Transverse colon (tissue), 4 donors: ENCODE measurements around the gene STMND1. TPM values are rescaled to one million over a fixed set of nuclear protein-coding genes. Genes with fewer than 3 reads are reported as not detected.

Source experiments
- DNase-seq: peaks from one replicate; pipeline ENCODE4 v3.0.0-alpha.2; 2019
- H3K27ac ChIP-seq, 4 donors: fragments of 200-600 bp; sonication (generic); 2 replicates each; pipeline ENCODE4 v1.5.1; 2016 to 2018; ENCODE audit warnings: inconsistent platforms in 4 of 4
- H3K27me3 ChIP-seq: fragments of 200-600 bp; sonication (generic); 2 replicates; pipeline ENCODE4 v1.5.1; 2017; ENCODE audit warnings: inconsistent platforms
- H3K36me3 ChIP-seq, 4 donors: fragments of 200-600 bp; sonication (generic); 2 replicates each; pipeline ENCODE4 v1.5.1; 2017 to 2019; ENCODE audit warnings: inconsistent platforms in 4 of 4
- H3K4me1 ChIP-seq, 4 donors: fragments of 200-600 bp; sonication (generic); 2 replicates each; pipeline ENCODE4 v1.5.1; 2017 to 2020; ENCODE audit warnings: inconsistent platforms in 4 of 4
- H3K4me3 ChIP-seq, 4 donors: fragments of 200-600 bp; sonication (generic); 1 replicate in 1 of 4; 2 replicates in 3 of 4; pipeline versions ENCODE4 v1.5.1 to v1.6.1; 2017 to 2019; ENCODE audit warnings: inconsistent platforms in 4 of 4
- H3K9me3 ChIP-seq, 2 donors: fragments of 200-600 bp; sonication (generic); 2 replicates each; pipeline ENCODE4 v1.5.1; 2017 to 2019; ENCODE audit warnings: inconsistent platforms in 2 of 2
- EP300 ChIP-seq: sonication (generic); formaldehyde crosslinking; IDR thresholded peaks from one replicate; pipeline ENCODE4 v1.6.1; 2017; ENCODE audit warnings: antibody characterized with exemption, low read depth
- POLR2A ChIP-seq: fragments of 450-650 bp; IDR thresholded peaks from one replicate; pipeline ENCODE4 v1.6.1; 2016; ENCODE audit warnings: antibody characterized with exemption, mild to moderate bottlenecking, moderate library complexity
- POLR2AphosphoS5 ChIP-seq, 3 donors: sonication (generic); formaldehyde crosslinking; IDR thresholded peaks; one replicate each; pipeline ENCODE4 v1.6.1; 2016; ENCODE audit warnings: antibody characterized with exemption in 3 of 3
- WGBS, 2 donors: methylation state at CpG; one replicate each; pipeline ENCODE4 v1.1.5; 2018; ENCODE audit warnings: low coverage in 1 of 2; 5-methylcytosine and 5-hydroxymethylcytosine counted together
- in situ Hi-C, 4 donors: fragments of 200-750 bp; cut with MboI; loops; one replicate each; pipeline versions ENCODE4 v1.15.0 to v1.15.1; 2017; ENCODE audit warnings: low sequenced_read_pairs in 3 of 4, low pct_ligation_motif_present in 1 of 4, low pct_unique_long_range_greater_than_20kb in 1 of 4
- intact Hi-C: fragments of 100-400 bp; cut with DNase I; formaldehyde crosslinking; loops from one replicate; pipeline ENCODE4 v1.15.1; 2023; ENCODE audit warnings: low total_unique reads
- total RNA-seq, 4 donors: library from RNA; depleted of rRNA; stranded (reverse); fragments of >200 nt; gene quantifications; one replicate each; pipeline ENCODE4 v1.1.0, GENCODE V29; 2016
- TF ChIP-seq, protein P1 (sequence below), 5 experiments: fragments of 200-600 bp in 3 of 5; fragments of 450-650 bp in 2 of 5; sonication (generic) in 3 of 5; IDR thresholded peaks; 1 replicate in 2 of 5; 2 replicates in 3 of 5; pipeline ENCODE4 v1.5.1; 2016 to 2017; ENCODE audit warnings: antibody characterized with exemption in 5 of 5, inconsistent platforms in 3 of 5, mild to moderate bottlenecking in 2 of 5, moderate library complexity in 1 of 5

The STMND1 gene
- total RNA-seq, 4 donors from 2014 or later: 1.1 to 9.3 (median 1.1) TPM; not detected in 1

DNA sequence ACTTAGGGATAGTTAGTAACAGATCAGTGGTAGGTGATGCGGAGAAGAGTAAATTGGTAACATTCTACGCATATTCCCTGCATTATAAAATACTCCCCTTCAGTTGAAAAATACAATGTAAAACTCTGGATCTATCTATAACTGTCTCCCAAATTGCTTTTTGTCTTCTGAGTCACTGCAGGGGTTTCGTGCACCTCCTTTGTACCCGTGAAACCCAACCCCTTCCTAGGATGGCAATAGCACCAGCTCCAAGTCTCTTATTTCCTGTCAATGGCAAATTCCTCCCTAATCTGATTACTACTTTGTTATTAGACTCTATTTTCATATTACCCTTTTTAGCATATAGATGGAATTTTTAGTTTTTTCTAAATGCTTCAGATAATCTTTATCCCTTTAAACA, 20.6 kb upstream of the STMND1 start:
- intact Hi-C loops: loop anchor here (10.0 kb wide), 1 partner anchor 306 kb away; no protein-coding TSS in a partner anchor
- no peak for DNase-seq
- H3K9me3 ChIP-seq: no peaks in the 10 kb centered on the region
- H3K27ac ChIP-seq: no peak overlapping the region
- 67 to 84% methylated on average over 4 of the region's 4 CpGs for WGBS, 2 donors
- in situ Hi-C loops: no loop called here
- TF ChIP-seq EP300: no peak
- no peak for TF ChIP-seq POLR2A
- no peak for TF ChIP-seq POLR2AphosphoS5 (IDR thresholded peaks at IDR 0.05)
- TF ChIP-seq, protein P1, sequence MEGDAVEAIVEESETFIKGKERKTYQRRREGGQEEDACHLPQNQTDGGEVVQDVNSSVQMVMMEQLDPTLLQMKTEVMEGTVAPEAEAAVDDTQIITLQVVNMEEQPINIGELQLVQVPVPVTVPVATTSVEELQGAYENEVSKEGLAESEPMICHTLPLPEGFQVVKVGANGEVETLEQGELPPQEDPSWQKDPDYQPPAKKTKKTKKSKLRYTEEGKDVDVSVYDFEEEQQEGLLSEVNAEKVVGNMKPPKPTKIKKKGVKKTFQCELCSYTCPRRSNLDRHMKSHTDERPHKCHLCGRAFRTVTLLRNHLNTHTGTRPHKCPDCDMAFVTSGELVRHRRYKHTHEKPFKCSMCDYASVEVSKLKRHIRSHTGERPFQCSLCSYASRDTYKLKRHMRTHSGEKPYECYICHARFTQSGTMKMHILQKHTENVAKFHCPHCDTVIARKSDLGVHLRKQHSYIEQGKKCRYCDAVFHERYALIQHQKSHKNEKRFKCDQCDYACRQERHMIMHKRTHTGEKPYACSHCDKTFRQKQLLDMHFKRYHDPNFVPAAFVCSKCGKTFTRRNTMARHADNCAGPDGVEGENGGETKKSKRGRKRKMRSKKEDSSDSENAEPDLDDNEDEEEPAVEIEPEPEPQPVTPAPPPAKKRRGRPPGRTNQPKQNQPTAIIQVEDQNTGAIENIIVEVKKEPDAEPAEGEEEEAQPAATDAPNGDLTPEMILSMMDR (IDR thresholded peaks at IDR 0.05): no peak
- H3K4me1 ChIP-seq: no peaks in the 10 kb centered on the region
- H3K36me3 ChIP-seq: no peaks in the 10 kb centered on the region
- H3K27me3 ChIP-seq: no peaks in the 10 kb centered on the region
- no peak overlapping the region for H3K4me3 ChIP-seq

GRCh38 chr6:17081860-17082508, 19.9 kb upstream of the STMND1 start:
- WGBS, 2 donors: 66 to 78% methylated on average over 5 of the region's 5 CpGs
- no peaks in the 10 kb centered on the region for H3K9me3 ChIP-seq
- H3K4me1 ChIP-seq: no peaks in the 10 kb centered on the region
- no peak overlapping the region for H3K27ac ChIP-seq
- no peak for DNase-seq
- TF ChIP-seq EP300 (no peak), POLR2AphosphoS5 (IDR thresholded peaks at IDR 0.05) (no peak), POLR2A (no peak)
- TF ChIP-seq, protein P1 (IDR thresholded peaks at IDR 0.05): no peak
- H3K27me3 ChIP-seq: no peaks in the 10 kb centered on the region
- H3K4me3 ChIP-seq: no peak overlapping the region
- intact Hi-C loops (loop anchor here (10.0 kb wide), 1 partner anchor 307 kb away; no protein-coding TSS in a partner anchor), in situ Hi-C loops (no loop called here)
- no peaks in the 10 kb centered on the region for H3K36me3 ChIP-seq

DNA sequence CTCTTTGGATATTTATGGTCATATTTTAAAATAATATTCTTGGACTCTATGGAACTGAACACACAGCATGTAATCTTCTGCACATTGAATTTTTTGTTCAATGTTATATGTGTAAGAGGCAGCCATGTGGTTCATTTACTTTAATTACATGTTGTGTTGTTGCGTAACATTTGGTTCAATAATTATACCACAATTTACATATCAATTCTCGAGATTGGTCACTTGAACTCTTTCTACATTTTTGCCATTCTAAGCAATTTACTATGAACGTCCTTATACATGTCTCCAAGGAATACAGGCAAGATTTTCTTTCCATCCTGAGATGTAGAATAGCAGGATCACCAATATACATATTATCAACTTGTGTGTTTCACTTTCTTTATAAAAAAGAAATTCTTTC, 18.5 kb upstream of the STMND1 start:
- intact Hi-C loops: loop anchor here (10.0 kb wide), 1 partner anchor 309 kb away; no protein-coding TSS in a partner anchor
- no peak overlapping the region for H3K4me3 ChIP-seq
- H3K27ac ChIP-seq: no peak overlapping the region
- no peaks in the 10 kb centered on the region for H3K4me1 ChIP-seq
- 66 to 76% methylated on average over 3 of the region's 3 CpGs for WGBS, 2 donors
- no peaks in the 10 kb centered on the region for H3K27me3 ChIP-seq
- no peaks in the 10 kb centered on the region for H3K9me3 ChIP-seq
- no peak for TF ChIP-seq POLR2A
- no peak for DNase-seq
- in situ Hi-C loops: no loop called here
- H3K36me3 ChIP-seq: no peaks in the 10 kb centered on the region

GRCh38 chr6:17086469-17086868, 15.4 kb upstream of the STMND1 start:
- DNase-seq: peak; percentile 40
- Histone ChIP-seq H3K27me3 (no peaks in the 10 kb centered on the region), H3K27ac (no peak overlapping the region), H3K9me3 (no peaks in the 10 kb centered on the region), H3K36me3 (peaks cover 0 to 2% (median 0%) of the 10 kb centered on the region in 4 donors), H3K4me1 (no peaks in the 10 kb centered on the region), H3K4me3 (no peak overlapping the region)
- intact Hi-C loops (loop anchor here (10.0 kb wide), 1 partner anchor 312 kb away; no protein-coding TSS in a partner anchor), in situ Hi-C loops (no loop called here)
- no peak for TF ChIP-seq POLR2AphosphoS5 (IDR thresholded peaks at IDR 0.05)
- TF ChIP-seq, protein P1 (IDR thresholded peaks at IDR 0.05): peak; percentile 55 to 70 (median 65)
- WGBS, 2 donors: 0 to 29% methylated on average over 2 to 11 of the region's 11 CpGs
